ENCODE measurements around the gene GRAMD1B. TPM values are rescaled to one million over a fixed set of nuclear protein-coding genes. Genes with fewer than 3 reads are reported as not detected.

The GRAMD1B gene
- total RNA-seq, 4 donors from 2014 or later, result under 0.01 to 6.5 (median 3.7) TPM

- Histone ChIP-seq H3K9me3 (no peaks in the 10 kb centered on the region), H3K4me1 (peaks cover 0 to 8% of the 10 kb centered on the region in 2 donors), H3K27ac (peak overlapping the region; percentile 39 to 61), H3K27me3 (no peaks in the 10 kb centered on the region), H3K36me3 (no peaks in the 10 kb centered on the region), H3K4me3 (no peak overlapping the region)
- TF ChIP-seq CTCF (IDR thresholded peaks at IDR 0.05) (no peak), POLR2A (IDR thresholded peaks at IDR 0.05) (no peak)
- peak; percentile 92 for DNase-seq
- intact Hi-C loops (cut with DNase I; ENCODE audit: low total_unique reads), result no loop called here
Observed at GRCh38 chr11:123628936-123629683, 199.0 kb downstream of the GRAMD1B start.

GRCh38 chr11:123630126-123630608 lies 200.1 kb downstream of the GRAMD1B start:
- intact Hi-C loops (cut with DNase I; ENCODE audit: low total_unique reads), result no loop called here
- Histone ChIP-seq H3K4me3 (no peak overlapping the region), H3K27me3 (no peaks in the 10 kb centered on the region), H3K36me3 (no peaks in the 10 kb centered on the region), H3K4me1 (peaks cover 0 to 8% of the 10 kb centered on the region in 2 donors), H3K9me3 (no peaks in the 10 kb centered on the region), H3K27ac (peak overlapping the region; percentile 39 to 61)
- TF ChIP-seq CTCF (IDR thresholded peaks at IDR 0.05), result no peak
- TF ChIP-seq POLR2A (IDR thresholded peaks at IDR 0.05), result no peak
- DNase-seq, result peak; percentile 51 to 75

GRCh38 chr11:123640029-123640428 lies 210.0 kb downstream of the GRAMD1B start:
- no peak for DNase-seq
- H3K4me3 ChIP-seq, result no peak overlapping the region
- no peaks in the 10 kb centered on the region for H3K9me3 ChIP-seq
- no peaks in the 10 kb centered on the region for H3K4me1 ChIP-seq
- H3K27ac ChIP-seq, result no peak overlapping the region
- no peaks in the 10 kb centered on the region for H3K36me3 ChIP-seq
- intact Hi-C loops (cut with DNase I; ENCODE audit: low total_unique reads), result no loop called here
- H3K27me3 ChIP-seq, result no peaks in the 10 kb centered on the region
- no peak for TF ChIP-seq CTCF (IDR thresholded peaks at IDR 0.05)

GRCh38 chr11:123640677-123641494 lies 210.8 kb downstream of the GRAMD1B start:
- H3K27ac ChIP-seq, result no peak overlapping the region
- no peaks in the 10 kb centered on the region for H3K27me3 ChIP-seq
- intact Hi-C loops (cut with DNase I; ENCODE audit: low total_unique reads), result no loop called here
- peak in 1 of 2 donors; percentile 28 for DNase-seq
- TF ChIP-seq CTCF (IDR thresholded peaks at IDR 0.05) (peak; percentile 42 to 58 (median 46)), POLR2A (IDR thresholded peaks at IDR 0.05) (no peak)
- H3K36me3 ChIP-seq, result no peaks in the 10 kb centered on the region
- no peak overlapping the region for H3K4me3 ChIP-seq
- H3K4me1 ChIP-seq, result no peaks in the 10 kb centered on the region
- H3K9me3 ChIP-seq, result no peaks in the 10 kb centered on the region

GRCh38 chr11:123641495-123641840 lies 211.4 kb downstream of the GRAMD1B start:
- Histone ChIP-seq H3K27me3 (no peaks in the 10 kb centered on the region), H3K27ac (no peak overlapping the region), H3K36me3 (no peaks in the 10 kb centered on the region), H3K4me3 (no peak overlapping the region), H3K9me3 (no peaks in the 10 kb centered on the region), H3K4me1 (no peaks in the 10 kb centered on the region)
- intact Hi-C loops (cut with DNase I; ENCODE audit: low total_unique reads), result no loop called here
- no peak for TF ChIP-seq CTCF (IDR thresholded peaks at IDR 0.05)
- no peak for TF ChIP-seq POLR2A (IDR thresholded peaks at IDR 0.05)
- no peak for DNase-seq
